ENCODE results near the gene LIN7B.
"Not testable (repeated sequence)": the region's sequence is repeated elsewhere in the genome, so short reads cannot be mapped to it uniquely, and the experiment has no call there.

- not testable (repeated sequence) for TF ChIP-seq TEAD4 (IDR thresholded peaks at IDR 0.05; ENCODE audit: low read length); TEAD4 (CRISPR knock-in tag; IDR thresholded peaks at IDR 0.05; ENCODE audit: borderline replicate concordance); CHD2 (IDR thresholded peaks at IDR 0.05; ENCODE audit: low read depth, low read length); YBX1 (IDR thresholded peaks at IDR 0.05); POLR2AphosphoS5 (IDR thresholded peaks at IDR 0.05; ENCODE audit: control insufficient read depth, insufficient read depth, low read depth, low read length)
These were observed 32.2 kb downstream of the LIN7B start for GRCh38 chr19:49146408-49146770.
